Upper lobe of left lung (tissue), 4 donors: ENCODE measurements around the gene MSL3B.

ENCODE experiments used
- EP300 ChIP-seq, 4 donors: sonication (generic); formaldehyde crosslinking; IDR thresholded peaks; one replicate each; pipeline ENCODE4 v1.5.1; 2017; ENCODE audit warnings: antibody characterized with exemption in 4 of 4, control low read depth in 2 of 4
- POLR2A ChIP-seq, 4 donors: fragments of 450-650 bp; IDR thresholded peaks; one replicate each; pipeline ENCODE4 v1.5.1; 2016 to 2017; ENCODE audit warnings: antibody characterized with exemption in 4 of 4, mild to moderate bottlenecking in 2 of 4
- POLR2AphosphoS5 ChIP-seq, 2 donors: sonication (generic); formaldehyde crosslinking; IDR thresholded peaks; one replicate each; pipeline ENCODE4 v1.5.1; 2017; ENCODE audit warnings: antibody characterized with exemption in 2 of 2
- TF ChIP-seq, protein P1 (sequence below), 6 experiments: fragments of 450-650 bp in 4 of 6; fragments of 200-600 bp in 2 of 6; sonication (generic) in 2 of 6; IDR thresholded peaks; one replicate each; pipeline ENCODE4 v1.5.1; 2016 to 2019; ENCODE audit warnings: antibody characterized with exemption in 6 of 6

DNA sequence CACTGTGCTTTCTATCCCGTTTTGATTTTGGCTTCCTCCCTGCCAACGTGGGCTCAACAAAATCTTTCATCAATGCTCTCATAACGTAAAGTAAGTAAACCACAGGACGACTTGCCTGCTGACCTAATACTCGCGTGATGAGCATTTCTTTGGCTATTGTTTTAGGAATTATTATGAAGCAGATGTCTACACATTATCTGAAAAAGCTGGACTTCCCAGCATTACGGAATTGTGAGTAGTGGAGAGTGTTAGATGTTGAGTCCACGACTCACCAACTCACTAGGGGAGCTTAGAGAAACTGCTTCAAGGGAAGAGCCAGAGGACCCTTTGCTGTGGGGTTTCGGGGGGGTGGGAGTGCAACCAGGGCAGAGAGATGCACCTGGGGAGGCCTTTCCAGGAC lies 35.8 kb downstream of the MSL3B start:
- TF ChIP-seq, protein P1, sequence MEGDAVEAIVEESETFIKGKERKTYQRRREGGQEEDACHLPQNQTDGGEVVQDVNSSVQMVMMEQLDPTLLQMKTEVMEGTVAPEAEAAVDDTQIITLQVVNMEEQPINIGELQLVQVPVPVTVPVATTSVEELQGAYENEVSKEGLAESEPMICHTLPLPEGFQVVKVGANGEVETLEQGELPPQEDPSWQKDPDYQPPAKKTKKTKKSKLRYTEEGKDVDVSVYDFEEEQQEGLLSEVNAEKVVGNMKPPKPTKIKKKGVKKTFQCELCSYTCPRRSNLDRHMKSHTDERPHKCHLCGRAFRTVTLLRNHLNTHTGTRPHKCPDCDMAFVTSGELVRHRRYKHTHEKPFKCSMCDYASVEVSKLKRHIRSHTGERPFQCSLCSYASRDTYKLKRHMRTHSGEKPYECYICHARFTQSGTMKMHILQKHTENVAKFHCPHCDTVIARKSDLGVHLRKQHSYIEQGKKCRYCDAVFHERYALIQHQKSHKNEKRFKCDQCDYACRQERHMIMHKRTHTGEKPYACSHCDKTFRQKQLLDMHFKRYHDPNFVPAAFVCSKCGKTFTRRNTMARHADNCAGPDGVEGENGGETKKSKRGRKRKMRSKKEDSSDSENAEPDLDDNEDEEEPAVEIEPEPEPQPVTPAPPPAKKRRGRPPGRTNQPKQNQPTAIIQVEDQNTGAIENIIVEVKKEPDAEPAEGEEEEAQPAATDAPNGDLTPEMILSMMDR (IDR thresholded peaks at IDR 0.05) = no peak
- TF ChIP-seq POLR2A (IDR thresholded peaks at IDR 0.05) (no peak), EP300 (IDR thresholded peaks at IDR 0.05) (no peak), POLR2AphosphoS5 (IDR thresholded peaks at IDR 0.05) (no peak)
